Subcutaneous abdominal adipose tissue (tissue), 5 donors: ENCODE results near the gene PPP1CC.
A peak's percentile ranks its signal among the peaks of the same experiment; 100 is the strongest.

ENCODE experiments used
- H3K27ac ChIP-seq: one replicate; pipeline ENCODE4 v1.7.0; 2013; ENCODE audit warnings: low read depth, mild to moderate bottlenecking, inconsistent platforms, low read length, moderate library complexity
- H3K27me3 ChIP-seq, 5 donors: one replicate each; pipeline ENCODE4 v1.7.0; 2013; ENCODE audit warnings: low read length in 5 of 5, inconsistent platforms in 1 of 5; ENCODE audit not compliant: control insufficient read depth in 5 of 5, insufficient read depth in 4 of 5
- H3K36me3 ChIP-seq, 5 donors: one replicate each; pipeline ENCODE4 v1.7.0; 2013; ENCODE audit warnings: low read length in 5 of 5; ENCODE audit not compliant: control insufficient read depth in 5 of 5, insufficient read depth in 5 of 5
- H3K4me1 ChIP-seq, 5 donors: one replicate each; pipeline ENCODE4 v1.7.0; 2013; ENCODE audit warnings: low read length in 5 of 5, mild to moderate bottlenecking in 3 of 5, moderate library complexity in 1 of 5; ENCODE audit not compliant: control insufficient read depth in 5 of 5, insufficient read depth in 5 of 5
- H3K4me3 ChIP-seq, 5 donors: one replicate each; pipeline ENCODE4 v1.7.0; 2013; ENCODE audit warnings: low read length in 5 of 5, low read depth in 1 of 5
- H3K9ac ChIP-seq, 5 donors: one replicate each; pipeline ENCODE4 v1.7.0; 2013; ENCODE audit warnings: low read length in 5 of 5, mild to moderate bottlenecking in 4 of 5, moderate library complexity in 3 of 5
- H3K9me3 ChIP-seq, 5 donors: one replicate each; pipeline ENCODE4 v1.7.0; 2013; ENCODE audit warnings: low read length in 5 of 5; ENCODE audit not compliant: control insufficient read depth in 5 of 5
- donor health status: healthy.
- donor health status: healthy.
- donor health status: healthy.
- donor health status: healthy.
- donor health status: healthy.

The PPP1CC gene

GRCh38 chr12:110693731-110694130 lies 49.0 kb downstream of the PPP1CC start:
- no peak overlapping the region for H3K4me3 ChIP-seq
- peaks cover 0 to 7% (median 0%) of the 10 kb centered on the region in 5 donors for H3K9me3 ChIP-seq
- H3K36me3 ChIP-seq, result no peaks in the 10 kb centered on the region
- peaks cover 6 to 40% (median 20%) of the 10 kb centered on the region in 5 donors for H3K4me1 ChIP-seq
- H3K27ac ChIP-seq, result peak overlapping the region; percentile 41
- H3K27me3 ChIP-seq, result no peaks in the 10 kb centered on the region
- no peak overlapping the region for H3K9ac ChIP-seq

DNA sequence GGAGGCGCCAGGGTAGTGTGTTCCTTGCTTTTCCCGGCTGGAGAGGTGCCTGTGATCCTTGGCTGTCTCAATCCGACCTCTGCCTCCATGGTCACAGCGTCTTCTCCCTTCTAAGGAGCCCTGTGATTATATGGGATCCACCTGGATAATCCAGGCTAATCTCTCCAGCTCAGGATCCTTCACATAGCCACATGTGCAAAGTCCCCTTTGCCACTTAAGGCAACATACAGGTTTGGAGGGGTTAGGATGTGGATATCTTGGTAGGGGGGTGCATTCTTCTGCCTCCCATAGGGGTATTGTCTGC lies 52.6 kb downstream of the PPP1CC start:
- H3K9ac ChIP-seq, result peak overlapping the region in 1 of 5 donors; percentile 73
- H3K4me3 ChIP-seq, result peak overlapping the region in 1 of 5 donors; percentile 75
- peaks cover 0 to 3% (median 0%) of the 10 kb centered on the region in 5 donors for H3K27me3 ChIP-seq
- peaks cover 0 to 7% (median 0%) of the 10 kb centered on the region in 5 donors for H3K9me3 ChIP-seq
- peaks cover 0 to 3% (median 0%) of the 10 kb centered on the region in 5 donors for H3K36me3 ChIP-seq
- H3K27ac ChIP-seq, result no peak overlapping the region
- peaks cover 7 to 40% (median 23%) of the 10 kb centered on the region in 5 donors for H3K4me1 ChIP-seq

DNA sequence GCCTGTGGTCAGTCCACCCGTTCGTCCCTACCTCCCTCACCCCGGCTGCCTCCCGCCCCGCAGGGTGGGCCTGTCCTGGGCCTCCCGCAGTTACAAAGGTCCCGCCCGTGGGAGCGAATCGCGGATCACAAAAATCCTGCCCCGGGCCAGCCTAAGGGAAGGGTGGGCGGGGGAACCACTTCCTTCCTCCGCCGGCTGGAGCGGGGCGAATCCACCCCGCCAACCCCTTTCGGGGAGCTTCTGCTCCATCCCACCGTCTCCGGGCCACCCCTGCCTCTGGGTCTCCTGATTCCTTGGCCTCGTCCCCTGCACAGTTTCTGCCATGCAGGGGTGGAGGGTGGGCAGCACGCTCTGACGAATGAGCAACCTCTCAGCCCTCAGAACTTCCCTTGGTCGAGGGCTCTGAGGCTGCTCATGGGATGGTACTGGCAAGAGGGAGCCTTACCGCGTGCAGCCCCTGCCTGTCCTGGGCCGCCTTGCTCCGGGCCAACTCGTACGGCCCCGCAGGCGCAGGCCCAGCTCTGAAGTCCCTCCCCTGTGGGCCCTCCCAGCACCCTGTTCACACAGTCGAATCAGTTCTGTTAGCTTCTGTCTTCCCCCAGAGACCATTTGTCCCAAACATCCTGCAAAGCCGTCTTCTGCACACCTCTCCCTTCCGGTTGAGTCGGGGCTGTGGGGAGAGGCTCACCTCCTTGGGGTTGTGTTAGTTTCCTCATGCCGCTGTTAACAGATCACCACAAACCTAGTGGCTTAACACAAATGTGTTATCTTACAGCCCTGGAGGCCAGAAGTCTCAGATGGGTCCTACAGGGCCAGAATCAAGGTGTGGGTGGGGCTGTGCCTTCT lies 53.2 kb downstream of the PPP1CC start:
- Histone ChIP-seq H3K4me3 (peak overlapping the region; percentile 73 to 76 (median 75)), H3K9me3 (peaks cover 0 to 7% (median 0%) of the 10 kb centered on the region in 5 donors), H3K36me3 (peaks cover 0 to 3% (median 0%) of the 10 kb centered on the region in 5 donors), H3K4me1 (peaks cover 6 to 35% (median 23%) of the 10 kb centered on the region in 5 donors), H3K9ac (peak overlapping the region in 4 of 5 donors; percentile 6 to 73 (median 67)), H3K27me3 (peaks cover 0 to 3% (median 0%) of the 10 kb centered on the region in 5 donors), H3K27ac (no peak overlapping the region)

DNA sequence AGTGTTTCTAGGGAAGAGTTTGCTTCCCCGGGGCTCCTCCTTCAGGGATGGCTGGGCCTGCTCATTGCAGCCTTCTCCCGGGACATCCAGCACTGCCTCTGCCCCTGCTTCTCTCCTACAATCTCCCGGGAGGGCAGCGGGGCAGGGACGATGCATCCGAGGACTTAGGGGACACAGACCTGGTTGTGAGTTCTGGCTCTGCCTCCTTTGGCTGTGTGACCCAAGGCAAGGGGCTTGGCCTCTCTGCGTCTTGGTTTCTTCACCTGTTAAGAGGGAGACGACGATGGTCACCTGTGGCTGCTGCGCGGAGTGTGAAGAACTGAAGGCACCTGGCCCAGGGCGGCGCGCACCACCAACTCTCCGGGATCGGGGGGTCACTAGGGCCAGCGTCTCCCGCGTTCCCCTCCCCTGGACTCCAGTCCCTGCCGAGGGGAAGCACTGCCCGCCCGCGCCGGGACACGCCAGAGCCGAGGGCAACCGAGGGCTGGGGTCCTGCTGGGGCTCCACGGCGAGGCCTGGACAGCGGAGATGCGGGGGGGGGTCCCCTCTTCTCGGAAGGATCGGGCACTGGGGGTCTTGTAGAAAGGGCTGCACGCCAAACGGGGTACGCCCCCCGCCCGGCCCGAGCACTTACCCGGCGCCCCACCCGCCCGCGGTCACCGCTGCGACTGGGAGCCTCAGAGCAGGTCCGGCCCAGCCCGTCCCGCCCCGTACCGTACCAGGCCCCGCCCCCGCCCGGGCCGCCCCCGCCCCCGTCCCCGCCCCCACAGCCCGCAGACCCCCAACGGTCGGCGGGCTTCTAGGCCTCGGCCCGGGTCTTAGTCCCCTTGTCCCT lies 54.0 kb downstream of the PPP1CC start, which contains the start of gene HVCN1:
HVCN1 (minus strand) TSS at position 670 of the 835 bp plus-strand sequence. CDS start 5,870 bp downstream, outside the sequence.
- peak within 1 kb of the TSS; percentile 73 to 85 (median 75) for H3K4me3 ChIP-seq
- peaks cover 0 to 3% (median 0%) of the 10 kb centered on the region in 5 donors for H3K27me3 ChIP-seq
- peaks cover 0 to 7% (median 0%) of the 10 kb centered on the region in 5 donors for H3K9me3 ChIP-seq
- H3K36me3 ChIP-seq, result peaks cover 0 to 3% (median 0%) of the 10 kb centered on the region in 5 donors
- peak within 1 kb of the TSS in 4 of 5 donors; percentile 76 to 84 (median 78) for H3K9ac ChIP-seq
- H3K27ac ChIP-seq, result no peak within 1 kb of the TSS
- peaks cover 5 to 29% (median 23%) of the 10 kb centered on the region in 5 donors for H3K4me1 ChIP-seq

GRCh38 chr12:110687396-110688169 lies 55.1 kb downstream of the PPP1CC start:
- Histone ChIP-seq H3K9me3 (peaks cover 0 to 7% (median 0%) of the 10 kb centered on the region in 5 donors), H3K27me3 (peaks cover 0 to 3% (median 0%) of the 10 kb centered on the region in 5 donors), H3K4me3 (peak overlapping the region in 3 of 5 donors; percentile 70 to 85 (median 75)), H3K9ac (peak overlapping the region in 2 of 5 donors; percentile 76 to 84), H3K27ac (no peak overlapping the region), H3K36me3 (peaks cover 0 to 6% (median 0%) of the 10 kb centered on the region in 5 donors), H3K4me1 (peaks cover 5 to 29% (median 23%) of the 10 kb centered on the region in 5 donors)

DNA sequence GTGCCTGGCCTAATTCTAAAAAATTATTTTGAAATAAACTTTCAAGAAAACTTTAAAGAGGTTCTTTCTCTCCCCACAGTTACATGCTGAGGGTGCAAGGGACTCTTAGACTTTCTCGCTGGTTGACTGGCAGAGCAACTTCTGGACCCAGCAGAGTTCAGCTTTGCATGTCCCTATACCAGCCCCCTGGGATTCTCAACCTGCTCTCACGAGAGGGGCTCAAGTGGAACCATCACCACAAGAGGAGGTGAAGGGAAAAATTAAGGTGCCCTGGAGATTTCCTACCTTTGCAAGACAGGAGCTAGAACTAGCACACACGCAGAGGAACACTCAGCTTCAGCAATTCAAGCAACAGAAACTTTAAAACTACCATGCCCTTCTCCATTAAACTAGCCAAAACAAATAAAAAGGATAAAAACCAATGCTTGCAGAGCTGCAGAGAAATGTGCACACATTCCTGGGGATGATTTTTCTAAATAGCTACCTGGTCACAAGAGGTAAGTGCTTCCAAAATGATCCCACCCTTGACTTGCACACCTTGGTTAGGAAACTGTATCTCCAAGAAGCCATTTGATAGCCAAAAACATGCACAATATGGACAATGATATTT lies 56.3 kb downstream of the PPP1CC start:
- no peaks in the 10 kb centered on the region for H3K9me3 ChIP-seq
- no peak overlapping the region for H3K9ac ChIP-seq
- H3K27ac ChIP-seq, result no peak overlapping the region
- H3K4me3 ChIP-seq, result no peak overlapping the region
- H3K27me3 ChIP-seq, result peaks cover 0 to 3% (median 0%) of the 10 kb centered on the region in 5 donors
- H3K36me3 ChIP-seq, result peaks cover 0 to 9% (median 0%) of the 10 kb centered on the region in 5 donors
- H3K4me1 ChIP-seq, result peaks cover 5 to 27% (median 23%) of the 10 kb centered on the region in 5 donors

- Histone ChIP-seq H3K9me3 (no peaks in the 10 kb centered on the region), H3K4me1 (peaks cover 3 to 19% (median 16%) of the 10 kb centered on the region in 5 donors), H3K27me3 (peaks cover 0 to 3% (median 0%) of the 10 kb centered on the region in 5 donors), H3K4me3 (no peak overlapping the region), H3K27ac (no peak overlapping the region), H3K36me3 (peaks cover 0 to 9% (median 0%) of the 10 kb centered on the region in 5 donors), H3K9ac (no peak overlapping the region)
Measured at GRCh38 chr12:110684312-110684836, 58.3 kb downstream of the PPP1CC start.

DNA sequence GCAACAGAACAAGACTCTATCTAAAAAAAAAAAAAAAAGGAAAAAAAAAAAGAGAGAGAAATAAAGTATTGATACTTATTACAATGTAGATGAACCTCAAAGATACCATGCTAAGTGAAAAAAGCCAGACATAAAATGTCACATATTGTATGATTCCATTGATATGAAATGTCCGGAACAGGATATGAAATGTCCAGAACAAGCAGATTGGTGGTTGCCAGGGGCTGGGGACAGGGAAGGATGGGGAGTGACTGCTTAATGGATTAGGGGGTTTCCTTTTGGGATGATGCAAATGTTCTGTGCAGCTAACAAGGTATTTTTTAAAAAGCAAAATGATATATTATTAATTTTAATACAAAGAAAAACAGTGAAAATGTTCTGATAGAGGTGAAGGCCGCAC lies 58.8 kb downstream of the PPP1CC start:
- H3K27me3 ChIP-seq, result peaks cover 0 to 3% (median 0%) of the 10 kb centered on the region in 5 donors
- no peak overlapping the region for H3K9ac ChIP-seq
- no peak overlapping the region for H3K27ac ChIP-seq
- H3K4me1 ChIP-seq, result peaks cover 3 to 18% (median 15%) of the 10 kb centered on the region in 5 donors
- H3K4me3 ChIP-seq, result no peak overlapping the region
- H3K36me3 ChIP-seq, result peaks cover 0 to 9% (median 0%) of the 10 kb centered on the region in 5 donors
- no peaks in the 10 kb centered on the region for H3K9me3 ChIP-seq

DNA sequence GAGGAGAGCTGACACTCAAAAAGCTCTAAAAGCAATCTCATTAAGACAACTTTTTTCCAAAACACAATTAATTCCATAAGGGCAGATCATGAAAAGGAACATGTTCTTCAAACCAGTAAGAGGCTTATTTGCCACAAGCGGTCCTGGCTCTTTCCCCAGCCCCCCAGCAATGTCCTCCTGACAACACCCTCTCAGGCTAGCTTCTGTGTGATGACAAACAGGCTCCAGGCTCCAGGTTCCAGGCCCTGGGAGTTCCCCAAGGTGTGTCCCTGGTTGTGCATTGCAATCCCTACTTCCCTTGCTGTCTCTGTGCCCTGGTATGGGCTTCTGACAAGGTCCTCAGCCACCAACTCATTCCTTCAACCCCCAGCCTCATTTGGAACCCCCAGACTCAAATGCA lies 62.7 kb downstream of the PPP1CC start:
- Histone ChIP-seq H3K27me3 (no peaks in the 10 kb centered on the region), H3K4me3 (no peak overlapping the region), H3K27ac (no peak overlapping the region), H3K9me3 (no peaks in the 10 kb centered on the region), H3K36me3 (peaks cover 0 to 6% (median 0%) of the 10 kb centered on the region in 5 donors), H3K4me1 (peaks cover 5 to 30% (median 20%) of the 10 kb centered on the region in 5 donors), H3K9ac (no peak overlapping the region)
